SJSA1 (cell line): ENCODE measurements around the gene DTWD2. TPM values are rescaled to one million over a fixed set of nuclear protein-coding genes. Genes with fewer than 3 reads are reported as not detected.
"Not testable (repeated sequence)": the region's sequence is repeated elsewhere in the genome, so short reads cannot be mapped to it uniquely, and the experiment has no call there.

Source experiments
- DNase-seq, 2 experiments: peaks; one replicate each; pipeline ENCODE4 v3.0.0-alpha.2; 2015 to 2020; ENCODE audit warnings: low spot score in 2 of 2, low read depth in 1 of 2
- H3K27ac ChIP-seq: fragments of 250-450 bp; sonication (Bioruptor Pico); 2 replicates; pipeline ENCODE4 v1.5.1; 2020; ENCODE audit warnings: mild to moderate bottlenecking, moderate library complexity
- H3K27me3 ChIP-seq: fragments of 250-450 bp; sonication (Bioruptor Pico); replicated peaks from 2 replicates; pipeline ENCODE4 v1.5.1; 2020; ENCODE audit warnings: mild to moderate bottlenecking, moderate library complexity
- H3K36me3 ChIP-seq: fragments of 250-450 bp; sonication (Bioruptor Pico); 2 replicates; pipeline ENCODE4 v1.5.1; 2020; ENCODE audit warnings: mild to moderate bottlenecking
- H3K4me1 ChIP-seq: fragments of 250-450 bp; sonication (Bioruptor Pico); replicated peaks from 2 replicates; pipeline ENCODE4 v1.6.1; 2021; ENCODE audit warnings: mild to moderate bottlenecking
- H3K4me3 ChIP-seq: fragments of 250-450 bp; sonication (Bioruptor Pico); 2 replicates; pipeline ENCODE4 v1.5.1; 2020; ENCODE audit warnings: mild to moderate bottlenecking
- H3K9me3 ChIP-seq: fragments of 250-450 bp; sonication (Bioruptor Pico); replicated peaks from 2 replicates; pipeline ENCODE4 v1.5.1; 2020; ENCODE audit warnings: mild to moderate bottlenecking
- total RNA-seq: library from RNA; depleted of rRNA; stranded (reverse); fragments of >200 nt; shearing (Covaris generic); gene quantifications from 2 replicates; pipeline ENCODE4 v1.2.3, GENCODE V29; 2014

DTWD2 gene
- total RNA-seq, 1 experiment from 2014 or later: 3.1 TPM

GRCh38 chr5:118906947-118907346 is 81.4 kb downstream of the DTWD2 start:
- Histone ChIP-seq H3K9me3 (no peaks in the 10 kb centered on the region), H3K27me3 (no peaks in the 10 kb centered on the region), H3K4me1 (no peaks in the 10 kb centered on the region), H3K27ac (no peak overlapping the region), H3K4me3 (no peak overlapping the region), H3K36me3 (no peaks in the 10 kb centered on the region)
- no peak for DNase-seq

- H3K4me3 ChIP-seq: no peak overlapping the region
- H3K36me3 ChIP-seq: no peaks in the 10 kb centered on the region
- no peaks in the 10 kb centered on the region for H3K4me1 ChIP-seq
- DNase-seq: no peak
- H3K9me3 ChIP-seq: no peaks in the 10 kb centered on the region
- no peak overlapping the region for H3K27ac ChIP-seq
- no peaks in the 10 kb centered on the region for H3K27me3 ChIP-seq
Observed at GRCh38 chr5:118905196-118905595, 83.2 kb downstream of the DTWD2 start.

GRCh38 chr5:118902656-118903438 is 85.5 kb downstream of the DTWD2 start:
- H3K27ac ChIP-seq: no peak overlapping the region
- H3K27me3 ChIP-seq: no peaks in the 10 kb centered on the region
- no peak for DNase-seq
- H3K4me1 ChIP-seq: no peaks in the 10 kb centered on the region
- no peaks in the 10 kb centered on the region for H3K9me3 ChIP-seq
- H3K36me3 ChIP-seq: no peaks in the 10 kb centered on the region
- H3K4me3 ChIP-seq: no peak overlapping the region

GRCh38 chr5:118894709-118895108 is 93.6 kb downstream of the DTWD2 start:
- no peak overlapping the region for H3K4me3 ChIP-seq
- H3K36me3 ChIP-seq: no peaks in the 10 kb centered on the region
- no peaks in the 10 kb centered on the region for H3K27me3 ChIP-seq
- no peak for DNase-seq
- H3K9me3 ChIP-seq: no peaks in the 10 kb centered on the region
- H3K27ac ChIP-seq: no peak overlapping the region
- H3K4me1 ChIP-seq: no peaks in the 10 kb centered on the region

- Histone ChIP-seq H3K4me3 (no peak overlapping the region), H3K9me3 (no peaks in the 10 kb centered on the region), H3K27ac (no peak overlapping the region), H3K27me3 (no peaks in the 10 kb centered on the region), H3K4me1 (no peaks in the 10 kb centered on the region), H3K36me3 (no peaks in the 10 kb centered on the region)
- DNase-seq: no peak
Observed at GRCh38 chr5:118891252-118891651, 97.1 kb downstream of the DTWD2 start.

GRCh38 chr5:118889165-118889564 is 99.2 kb downstream of the DTWD2 start:
- no peaks in the 10 kb centered on the region for H3K27me3 ChIP-seq
- DNase-seq: no peak
- H3K4me1 ChIP-seq: no peaks in the 10 kb centered on the region

GRCh38 chr5:118888556-118888955 is 99.8 kb downstream of the DTWD2 start:
- DNase-seq: no peak
- no peak overlapping the region for H3K27ac ChIP-seq
- H3K4me3 ChIP-seq: no peak overlapping the region
- no peaks in the 10 kb centered on the region for H3K9me3 ChIP-seq
- H3K4me1 ChIP-seq: no peaks in the 10 kb centered on the region
- H3K27me3 ChIP-seq: no peaks in the 10 kb centered on the region
- no peaks in the 10 kb centered on the region for H3K36me3 ChIP-seq

More at GRCh38 chr5:118889165-118889564, 99.2 kb downstream of the DTWD2 start:
- Histone ChIP-seq H3K9me3 (no peaks in the 10 kb centered on the region), H3K27ac (no peak overlapping the region), H3K4me3 (no peak overlapping the region), H3K36me3 (no peaks in the 10 kb centered on the region)

GRCh38 chr5:118883362-118883761 is 105.0 kb downstream of the DTWD2 start:
- H3K36me3 ChIP-seq: no peaks in the 10 kb centered on the region
- no peaks in the 10 kb centered on the region for H3K27me3 ChIP-seq
- no peak for DNase-seq
- no peak overlapping the region for H3K27ac ChIP-seq
- no peaks in the 10 kb centered on the region for H3K4me1 ChIP-seq
- H3K9me3 ChIP-seq: peaks cover 1% of the 10 kb centered on the region
- H3K4me3 ChIP-seq: no peak overlapping the region

GRCh38 chr5:118882666-118883065 is 105.7 kb downstream of the DTWD2 start:
- H3K27me3 ChIP-seq: no peaks in the 10 kb centered on the region
- no peak for DNase-seq

GRCh38 chr5:118876852-118877251 is 111.5 kb downstream of the DTWD2 start:
- not testable (repeated sequence) for H3K27ac ChIP-seq, H3K27me3 ChIP-seq, H3K4me3 ChIP-seq, DNase-seq, H3K4me1 ChIP-seq, H3K36me3 ChIP-seq
- H3K9me3 ChIP-seq: peaks cover 16% of the 10 kb centered on the region

More at GRCh38 chr5:118882666-118883065, 105.7 kb downstream of the DTWD2 start:
- H3K36me3 ChIP-seq: no peaks in the 10 kb centered on the region
- no peaks in the 10 kb centered on the region for H3K4me1 ChIP-seq
- no peak overlapping the region for H3K4me3 ChIP-seq
- H3K27ac ChIP-seq: no peak overlapping the region
- peaks cover 8% of the 10 kb centered on the region for H3K9me3 ChIP-seq

GRCh38 chr5:118875131-118875530 is 113.2 kb downstream of the DTWD2 start:
- Histone ChIP-seq H3K4me3 (no peak overlapping the region), H3K9me3 (peaks cover 19% of the 10 kb centered on the region), H3K36me3 (no peaks in the 10 kb centered on the region), H3K4me1 (no peaks in the 10 kb centered on the region), H3K27ac (no peak overlapping the region), H3K27me3 (no peaks in the 10 kb centered on the region)
- DNase-seq: no peak

GRCh38 chr5:118873417-118873816 is 114.9 kb downstream of the DTWD2 start:
- Histone ChIP-seq H3K27ac (no peak overlapping the region), H3K27me3 (no peaks in the 10 kb centered on the region), H3K4me1 (no peaks in the 10 kb centered on the region), H3K9me3 (peaks cover 18% of the 10 kb centered on the region), H3K36me3 (no peaks in the 10 kb centered on the region), H3K4me3 (no peak overlapping the region)
- DNase-seq: no peak

GRCh38 chr5:118863345-118863744 is 125.0 kb downstream of the DTWD2 start:
- no peaks in the 10 kb centered on the region for H3K4me1 ChIP-seq
- no peaks in the 10 kb centered on the region for H3K27me3 ChIP-seq
- no peaks in the 10 kb centered on the region for H3K9me3 ChIP-seq
- H3K36me3 ChIP-seq: no peaks in the 10 kb centered on the region
- no peak overlapping the region for H3K4me3 ChIP-seq
- no peak for DNase-seq
- no peak overlapping the region for H3K27ac ChIP-seq

GRCh38 chr5:118862596-118862995 is 125.8 kb downstream of the DTWD2 start:
- H3K4me3 ChIP-seq: no peak overlapping the region
- no peaks in the 10 kb centered on the region for H3K9me3 ChIP-seq
- H3K27ac ChIP-seq: no peak overlapping the region
- no peaks in the 10 kb centered on the region for H3K4me1 ChIP-seq
- no peak for DNase-seq
- H3K36me3 ChIP-seq: no peaks in the 10 kb centered on the region
- no peaks in the 10 kb centered on the region for H3K27me3 ChIP-seq

GRCh38 chr5:118857700-118858099 is 130.6 kb downstream of the DTWD2 start:
- Histone ChIP-seq H3K4me1 (no peaks in the 10 kb centered on the region), H3K4me3 (no peak overlapping the region), H3K27ac (no peak overlapping the region), H3K9me3 (peaks cover 2% of the 10 kb centered on the region; the same call in 1 of the 2 replicates), H3K27me3 (no peaks in the 10 kb centered on the region), H3K36me3 (no peaks in the 10 kb centered on the region)
- no peak for DNase-seq
